GM18909 (cell line): Measurements from ENCODE around the gene SHOC2.

Source experiments
- ATAC-seq: cut with Tn5 transposase; IDR thresholded peaks from one replicate; pipeline ENCODE4 v1.9.1; 2021; ENCODE audit warnings: mild to moderate bottlenecking; ENCODE audit not compliant: unreplicated experiment, poor library complexity

Gene SHOC2

GRCh38 chr10:111034598-111035310, 115.3 kb downstream of the SHOC2 start:
- ATAC-seq, result no peak

GRCh38 chr10:111035542-111035941, 116.1 kb downstream of the SHOC2 start:
- no peak for ATAC-seq

GRCh38 chr10:111037858-111038257, 118.5 kb downstream of the SHOC2 start:
- no peak for ATAC-seq

GRCh38 chr10:111039522-111039921, 120.1 kb downstream of the SHOC2 start:
- no peak for ATAC-seq

- no peak for ATAC-seq
These were observed 137.6 kb downstream of the SHOC2 start for GRCh38 chr10:111057006-111057405.
